Fibroblast of villous mesenchyme (primary cell): Measurements from ENCODE around the gene JMJD1C. TPM values are rescaled to one million over a fixed set of nuclear protein-coding genes. Genes with fewer than 3 reads are reported as not detected.

Experiments
- DNase-seq: peaks from one replicate; pipeline ENCODE4 v3.0.0-alpha.2; 2010; ENCODE audit warnings: low read depth
- H3K4me3 ChIP-seq: 2 replicates; pipeline ENCODE4 v1.5.1; 2011; ENCODE audit warnings: low read depth, mild to moderate bottlenecking, low read length
- CTCF ChIP-seq: IDR thresholded peaks from 2 replicates; pipeline ENCODE4 v1.5.1; 2012; ENCODE audit warnings: low read depth, mild to moderate bottlenecking, low read length; ENCODE audit not compliant: insufficient read depth
- total RNA-seq: library from RNA; depleted of rRNA; stranded (reverse); fragments of >200 nt; gene quantifications from 2 replicates; pipeline ENCODE4 v1.2.3, GENCODE V29; 2012

The JMJD1C gene
- total RNA-seq, 1 donor, result 98.4 TPM

- DNase-seq, result no peak
- TF ChIP-seq CTCF, result no peak
- H3K4me3 ChIP-seq, result no peak overlapping the region
Measured at GRCh38 chr10:63337455-63338251, 128.1 kb downstream of the JMJD1C start.

- no peak for TF ChIP-seq CTCF
- DNase-seq, result peak; percentile 67
Measured at GRCh38 chr10:63331586-63331985, 134.2 kb downstream of the JMJD1C start.

GRCh38 chr10:63324495-63324854, 141.3 kb downstream of the JMJD1C start:
- TF ChIP-seq CTCF, result no peak
- no peak overlapping the region for H3K4me3 ChIP-seq
- DNase-seq, result no peak

More at GRCh38 chr10:63331586-63331985, 134.2 kb downstream of the JMJD1C start:
- H3K4me3 ChIP-seq, result no peak overlapping the region

GRCh38 chr10:63323701-63324494, 141.9 kb downstream of the JMJD1C start:
- no peak for TF ChIP-seq CTCF
- no peak overlapping the region for H3K4me3 ChIP-seq
- DNase-seq, result no peak

- no peak overlapping the region for H3K4me3 ChIP-seq
- no peak for DNase-seq
- TF ChIP-seq CTCF, result no peak
Measured at GRCh38 chr10:63320683-63321082, 145.1 kb downstream of the JMJD1C start.

GRCh38 chr10:63319231-63319630, 146.5 kb downstream of the JMJD1C start:
- H3K4me3 ChIP-seq, result no peak overlapping the region
- TF ChIP-seq CTCF, result no peak

More at GRCh38 chr10:63319231-63319630, 146.5 kb downstream of the JMJD1C start:
- DNase-seq, result no peak
